Ovary (tissue), 3 donors: Measurements from ENCODE around the gene COL24A1.

Experiments used
- CTCF ChIP-seq, 3 donors: fragments of 450-650 bp in 2 of 3; fragments of 200-600 bp in 1 of 3; IDR thresholded peaks; one replicate each; pipeline versions ENCODE4 v1.5.1 to v1.8.0; 2016 to 2022; ENCODE audit warnings: antibody characterized with exemption in 3 of 3, mild to moderate bottlenecking in 1 of 3
- EP300 ChIP-seq: sonication (generic); formaldehyde crosslinking; IDR thresholded peaks from one replicate; pipeline ENCODE4 v1.6.1; 2017; ENCODE audit warnings: antibody characterized with exemption
- POLR2A ChIP-seq: fragments of 450-650 bp; IDR thresholded peaks from one replicate; pipeline ENCODE4 v1.6.1; 2017; ENCODE audit warnings: antibody characterized with exemption, mild to moderate bottlenecking, moderate library complexity
- donor health status: DM: no; HTN: no; CAD: no.

- TF ChIP-seq POLR2A = no peak
- TF ChIP-seq CTCF (IDR thresholded peaks at IDR 0.05) = no peak
- TF ChIP-seq EP300 = no peak
Measured at GRCh38 chr1:86176226-86176625, 19.7 kb upstream of the COL24A1 start.
